IPS-NIHi11 (cell line): ENCODE data around the gene XYLT1.

Source experiments
- DNase-seq: peaks from one replicate; pipeline ENCODE4 v3.0.0; 2012; ENCODE audit warnings: mixed read lengths, low spot score

Gene XYLT1

DNA sequence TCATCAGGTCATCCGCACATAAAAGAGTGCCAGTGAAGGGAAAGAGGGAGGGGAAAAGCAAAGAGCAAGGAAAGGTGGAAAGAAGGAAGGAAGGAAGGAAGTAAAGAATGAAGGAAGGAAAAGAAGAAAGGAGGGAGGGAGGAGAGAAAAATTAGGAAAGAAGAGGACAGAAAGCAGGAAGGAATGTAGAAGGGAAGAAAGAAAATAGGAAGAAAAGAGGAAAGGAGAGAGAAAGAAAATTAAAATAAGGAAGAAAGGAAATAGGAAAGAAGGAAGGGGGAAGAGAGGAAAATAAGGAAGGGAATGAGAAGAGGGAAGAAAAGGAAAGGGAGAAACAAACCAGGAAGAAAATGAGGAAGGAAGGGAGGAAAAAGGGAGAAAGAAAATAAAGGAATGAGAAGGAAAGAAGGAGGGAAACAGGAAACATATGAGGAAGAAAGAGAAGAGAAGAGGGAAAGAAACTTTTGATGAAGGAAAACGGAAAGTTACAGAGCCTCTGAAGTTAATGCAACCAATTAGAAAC, 212.6 kb downstream of the XYLT1 start:
- no peak for DNase-seq

DNA sequence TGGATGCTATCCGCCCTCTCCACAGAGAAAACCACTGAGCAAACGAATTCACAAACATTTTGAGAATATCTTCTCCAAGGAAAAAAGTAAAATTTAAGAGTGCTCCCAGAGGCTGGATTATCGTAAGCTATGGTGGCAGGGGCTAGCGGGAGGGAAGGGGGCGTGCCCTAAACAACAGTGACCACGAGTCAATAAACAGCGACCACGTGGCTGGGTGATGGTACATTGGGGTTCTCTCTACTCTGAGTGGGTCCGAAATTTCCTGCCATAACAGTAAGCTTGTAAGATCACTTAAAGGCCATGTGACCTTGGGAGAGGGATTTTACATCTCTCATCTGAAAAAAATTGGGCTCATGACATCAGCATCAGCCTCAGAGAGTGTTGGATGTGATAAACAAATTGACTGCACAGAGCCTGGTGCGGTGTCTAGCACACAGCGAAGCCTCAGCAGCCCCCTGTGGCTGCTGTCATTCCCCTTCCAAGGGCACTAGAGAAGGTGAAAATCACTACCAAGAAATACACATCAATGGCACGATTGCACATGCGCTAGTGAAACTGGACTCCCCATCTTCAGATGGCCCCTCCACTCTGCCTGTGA, 213.2 kb downstream of the XYLT1 start:
- DNase-seq, result no peak

DNA sequence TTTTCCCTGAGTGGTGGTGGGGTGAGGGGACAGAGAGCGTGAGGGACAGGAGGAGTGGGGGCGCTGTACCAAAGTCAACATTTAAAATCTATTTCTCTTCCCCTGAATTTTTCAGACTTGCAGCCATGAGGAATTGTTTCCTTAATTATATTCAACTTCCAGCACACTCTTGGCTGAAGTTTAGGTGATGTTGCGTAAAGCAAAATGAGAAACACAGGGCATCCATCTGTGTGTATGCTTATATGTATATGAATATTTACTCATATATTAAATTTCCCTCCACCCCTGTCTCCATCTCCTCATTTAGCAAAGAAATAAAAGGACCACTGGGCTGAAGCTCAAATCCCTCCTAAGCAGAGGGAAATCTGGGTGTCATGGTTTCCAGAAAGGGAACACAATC, 218.1 kb downstream of the XYLT1 start:
- no peak for DNase-seq

DNA sequence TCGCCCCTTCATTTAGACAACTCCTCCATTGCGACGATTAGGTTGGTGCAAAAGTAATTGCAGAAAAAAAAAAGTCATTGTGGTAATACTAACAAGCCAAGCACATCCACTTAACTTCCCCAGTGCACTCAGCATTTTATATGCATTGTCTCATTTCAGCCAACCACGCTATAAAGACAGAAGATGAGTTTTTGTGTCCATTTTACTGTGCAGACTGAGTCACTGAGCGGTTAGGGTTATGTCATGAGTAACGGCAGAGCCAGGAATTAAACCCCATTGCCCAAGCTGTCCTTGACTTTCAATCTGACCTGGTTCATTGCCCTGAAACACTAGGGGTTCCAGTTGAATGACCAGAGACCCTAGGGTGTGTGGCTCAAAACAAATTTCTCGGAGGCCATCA, 218.7 kb downstream of the XYLT1 start:
- no peak for DNase-seq

DNA sequence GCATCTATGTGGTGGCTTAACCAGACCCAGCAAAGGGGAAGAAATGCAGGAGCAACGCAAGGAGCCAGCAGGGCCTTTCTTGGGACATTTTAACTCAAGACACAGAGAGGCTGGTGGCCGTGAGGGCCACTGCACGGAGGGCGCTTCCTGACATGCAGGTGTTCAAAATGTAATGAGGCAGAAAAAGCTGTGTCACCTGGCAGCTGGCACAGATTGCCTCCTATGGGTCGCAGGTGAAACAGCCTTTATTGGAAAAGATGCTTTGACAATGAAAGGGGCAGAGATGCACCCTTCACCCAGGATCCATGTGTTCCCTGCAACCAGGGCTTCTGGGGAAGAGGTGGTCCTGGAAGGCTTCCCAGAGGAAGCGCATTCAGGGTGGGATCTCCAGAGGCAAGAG, 219.3 kb downstream of the XYLT1 start:
- no peak for DNase-seq

DNA sequence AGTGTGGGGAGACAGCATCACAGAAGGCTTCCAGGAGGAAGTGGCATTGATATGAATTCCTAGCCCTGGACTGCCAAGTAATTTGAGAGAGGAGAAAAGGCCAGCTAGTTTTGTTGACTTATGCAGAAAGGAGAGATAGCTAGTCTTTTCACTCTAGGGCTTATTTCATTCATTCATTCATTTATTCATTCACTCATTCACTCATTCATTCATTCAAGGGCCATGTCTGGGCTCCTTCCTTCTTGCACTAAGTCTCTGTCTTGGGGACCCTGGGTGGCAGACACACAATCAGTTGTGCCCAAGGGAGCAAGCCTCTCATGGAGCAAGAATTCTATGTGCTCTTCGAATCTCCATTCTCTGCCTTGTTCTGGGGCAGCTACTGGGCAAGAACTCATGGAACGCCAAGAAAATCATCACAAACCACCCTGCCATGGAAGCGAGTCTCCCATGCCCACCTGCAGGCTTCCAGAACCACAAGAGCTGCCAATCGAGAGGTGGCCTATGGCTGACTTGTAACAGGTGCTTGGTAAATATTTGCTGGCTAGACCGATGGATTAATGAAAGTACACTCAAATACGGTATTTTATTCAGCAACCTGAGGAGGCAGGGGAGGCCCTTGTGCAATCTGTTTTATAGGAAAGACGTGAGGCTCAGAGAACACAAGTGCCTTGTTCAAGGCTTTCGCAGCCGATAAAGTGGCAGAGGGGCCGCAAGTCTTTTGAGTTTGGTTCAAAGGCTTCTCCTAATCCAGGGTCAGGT, 223.6 kb downstream of the XYLT1 start:
- no peak for DNase-seq

DNA sequence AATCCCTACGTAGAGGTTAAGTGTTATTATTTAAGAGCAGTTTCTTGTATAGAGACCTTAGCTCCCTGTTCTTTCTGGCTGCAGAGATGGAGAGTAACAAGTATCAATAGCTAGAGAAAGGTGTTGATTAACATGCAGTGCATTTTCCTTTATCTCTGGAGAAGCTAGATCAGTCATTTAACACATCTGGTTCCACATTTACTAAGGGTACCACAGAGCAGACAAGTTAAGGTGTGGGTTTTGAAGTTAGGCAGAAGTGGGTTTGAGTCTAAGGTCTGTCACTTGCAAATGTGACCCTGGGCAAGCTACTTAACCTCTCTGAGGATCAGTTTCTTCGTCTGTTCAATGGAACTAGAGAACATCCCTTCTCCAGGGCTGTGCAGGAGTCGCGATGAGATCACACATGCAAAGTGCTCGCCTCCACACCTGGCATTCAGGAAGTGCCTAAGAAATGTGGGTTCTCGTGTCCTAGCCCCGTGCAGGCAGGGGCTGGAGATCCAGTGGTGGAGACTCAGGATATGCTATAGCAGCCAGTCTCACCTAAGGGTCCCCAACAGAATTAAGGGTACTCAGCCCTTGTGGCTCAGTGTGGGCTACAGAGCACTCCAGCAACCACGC, 224.4 kb downstream of the XYLT1 start:
- no peak for DNase-seq

DNA sequence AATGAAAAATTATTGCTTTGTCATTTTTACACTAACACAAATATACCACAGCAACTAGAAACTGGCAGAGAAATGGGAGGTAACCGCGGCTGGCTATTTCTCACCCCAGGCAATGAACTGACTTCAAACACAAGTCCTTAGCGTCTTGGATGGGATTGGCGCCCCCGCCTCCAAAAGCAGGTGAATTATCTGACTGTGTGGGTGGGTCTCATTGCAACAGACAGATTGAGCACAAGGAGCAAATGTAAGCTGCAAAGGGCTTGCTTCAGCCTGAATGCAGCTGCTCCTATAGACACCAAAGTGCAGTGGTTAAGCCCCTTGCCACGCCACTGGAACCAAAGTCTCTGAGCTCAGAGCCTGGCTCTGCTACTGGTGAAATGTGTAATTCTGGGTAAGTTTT, 225.0 kb downstream of the XYLT1 start:
- no peak for DNase-seq

DNA sequence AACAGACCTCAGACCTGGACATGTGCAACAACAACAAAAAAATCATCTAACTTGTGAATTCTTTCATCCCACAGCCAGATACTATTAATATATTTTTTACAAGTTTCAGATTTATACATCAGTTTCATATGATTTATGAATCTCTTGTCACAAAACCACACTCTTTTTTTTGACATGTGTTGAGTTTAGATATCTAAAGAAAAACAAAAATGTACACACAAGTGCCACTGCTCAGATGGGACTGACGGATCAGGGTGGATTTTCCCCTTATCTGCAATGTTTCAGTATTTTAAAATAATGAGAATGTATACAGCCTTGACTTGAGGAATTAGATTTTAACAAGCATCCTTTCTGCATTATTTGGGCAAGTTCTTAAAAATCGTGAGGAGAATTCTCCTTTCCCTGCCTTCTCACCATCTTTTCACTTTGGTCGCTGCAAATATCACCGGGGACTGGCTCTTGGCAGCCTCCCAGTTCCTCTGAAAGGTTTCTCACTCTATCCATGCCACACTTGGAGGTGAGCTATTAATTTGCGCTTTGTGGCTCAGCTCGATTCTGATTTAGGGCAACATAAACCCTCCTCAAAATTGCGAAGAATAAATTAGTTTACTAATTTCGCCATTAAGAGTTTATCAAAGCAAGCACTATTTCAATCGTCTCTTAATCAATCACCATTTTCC, 225.7 kb downstream of the XYLT1 start:
- no peak for DNase-seq

DNA sequence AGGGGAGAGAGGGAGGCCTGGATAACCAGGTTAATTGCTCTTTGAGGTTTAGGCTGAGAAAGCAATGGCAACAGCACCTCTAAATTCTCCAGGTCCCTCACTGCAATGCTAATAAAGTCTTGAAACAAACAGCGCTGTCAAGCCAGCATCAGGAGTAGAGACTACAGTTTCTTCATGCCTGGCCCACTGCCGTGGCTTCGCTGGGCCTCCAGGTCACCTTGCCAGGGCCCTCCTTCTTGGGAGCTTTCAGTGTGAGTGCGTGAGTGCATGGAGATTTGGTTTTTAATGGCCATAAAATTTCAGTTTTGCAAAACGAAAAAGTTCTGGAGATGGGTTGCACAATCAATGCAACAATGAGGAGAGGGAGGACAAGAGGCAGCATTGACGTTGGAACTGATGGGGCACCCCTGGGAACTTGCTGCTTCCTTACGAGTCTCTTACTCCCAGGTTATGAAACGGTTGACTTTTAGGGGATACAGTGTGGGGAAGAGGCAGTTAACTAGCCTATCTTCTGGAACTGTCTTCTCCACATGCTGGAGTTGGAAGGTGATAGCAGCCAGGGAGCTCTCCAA, 229.4 kb downstream of the XYLT1 start:
- DNase-seq, result no peak

DNA sequence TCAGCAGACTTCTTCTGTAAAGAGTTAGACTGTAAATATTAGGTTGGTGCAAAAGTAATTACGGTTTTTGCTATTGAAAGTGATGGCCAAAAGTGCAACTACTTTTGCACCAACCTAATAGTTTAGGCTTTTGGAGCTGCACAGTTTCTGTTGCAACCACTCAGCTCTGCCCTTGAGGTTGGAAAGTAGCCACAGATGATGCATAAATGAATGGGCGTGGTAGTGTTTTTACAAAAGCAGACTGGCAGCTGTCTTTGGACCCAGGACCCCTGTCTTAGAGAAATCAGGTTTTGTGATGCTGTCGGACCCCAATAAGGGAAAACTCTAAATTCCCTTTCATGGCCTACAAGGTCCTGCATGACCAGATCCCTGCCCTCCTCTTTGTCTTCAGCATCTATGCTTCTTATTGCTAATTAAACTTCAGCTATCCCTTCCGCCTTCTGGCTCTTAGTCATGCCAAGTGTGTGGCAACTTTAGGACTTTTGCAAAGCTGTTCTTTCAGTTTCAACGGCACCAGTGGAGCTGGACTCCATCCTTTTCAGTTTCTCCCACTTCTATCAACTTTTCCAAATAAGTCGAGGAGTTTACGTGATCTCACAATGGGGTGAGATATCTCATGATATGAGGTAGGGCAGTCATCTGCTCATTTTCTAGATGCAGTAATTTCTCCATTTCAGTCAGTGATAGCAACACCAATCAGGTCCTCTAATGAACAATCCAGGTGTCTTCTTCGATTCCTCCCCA, 232.3 kb downstream of the XYLT1 start:
- DNase-seq, result no peak

DNA sequence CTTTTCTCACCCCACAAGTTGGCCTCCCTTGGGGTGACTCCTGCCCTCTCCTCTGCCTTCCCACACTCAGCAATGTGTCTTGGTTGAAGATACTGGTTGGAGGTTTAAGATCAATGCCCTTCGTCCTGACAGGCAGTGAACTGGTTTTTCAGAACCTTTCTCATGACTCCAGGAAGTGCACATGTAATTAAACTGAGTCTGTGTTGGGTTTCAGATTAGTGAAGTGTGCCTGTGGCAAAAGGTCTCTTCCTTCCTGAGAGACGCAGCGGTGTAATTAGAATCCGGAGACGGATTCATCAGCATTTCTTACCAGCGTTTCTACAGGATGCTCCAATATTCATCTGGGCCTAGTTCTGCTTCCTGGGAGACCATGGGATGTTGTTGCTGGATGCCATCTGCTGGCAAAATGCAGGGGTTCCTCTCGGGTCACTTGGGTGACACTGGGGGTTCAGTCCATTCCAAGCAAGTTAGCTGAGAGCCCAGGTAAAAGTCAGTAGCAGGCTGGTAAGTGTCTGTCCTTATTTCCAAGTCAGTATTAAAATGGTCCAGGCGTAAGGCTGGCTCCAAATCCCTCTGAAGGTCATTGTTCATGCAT, 233.3 kb downstream of the XYLT1 start:
- DNase-seq, result no peak

DNA sequence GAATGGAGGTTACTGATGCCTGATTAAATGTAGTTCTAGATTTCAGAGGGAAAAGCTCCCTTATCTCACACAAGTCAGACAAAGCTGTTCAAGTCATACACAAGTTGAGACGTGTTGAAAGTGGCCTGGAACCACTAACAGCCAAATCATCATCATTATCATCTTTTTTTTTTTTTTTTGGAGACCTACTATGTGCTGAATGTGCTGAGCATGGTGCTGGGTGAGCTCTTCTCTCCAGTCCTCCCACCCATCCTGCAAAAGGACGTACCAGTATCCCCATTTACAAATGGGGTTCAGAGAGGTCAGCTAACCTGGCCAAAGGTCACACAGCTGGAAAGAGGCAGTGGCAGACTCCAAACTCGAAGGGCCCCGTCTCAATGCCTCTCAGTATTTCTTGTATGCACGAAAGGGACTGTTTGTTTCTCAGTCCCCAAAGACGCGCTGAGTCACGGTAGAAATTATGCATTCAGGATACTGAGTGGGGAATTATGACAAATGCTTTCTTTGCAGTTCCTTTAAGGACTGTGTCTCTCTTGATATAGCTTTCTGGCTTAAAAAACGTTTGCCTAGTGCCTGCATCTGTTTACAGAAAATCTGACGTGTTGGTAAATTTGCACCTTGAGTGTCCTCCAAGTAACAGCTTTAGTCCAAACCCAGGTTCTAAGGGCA, 235.5 kb downstream of the XYLT1 start:
- DNase-seq, result no peak

DNA sequence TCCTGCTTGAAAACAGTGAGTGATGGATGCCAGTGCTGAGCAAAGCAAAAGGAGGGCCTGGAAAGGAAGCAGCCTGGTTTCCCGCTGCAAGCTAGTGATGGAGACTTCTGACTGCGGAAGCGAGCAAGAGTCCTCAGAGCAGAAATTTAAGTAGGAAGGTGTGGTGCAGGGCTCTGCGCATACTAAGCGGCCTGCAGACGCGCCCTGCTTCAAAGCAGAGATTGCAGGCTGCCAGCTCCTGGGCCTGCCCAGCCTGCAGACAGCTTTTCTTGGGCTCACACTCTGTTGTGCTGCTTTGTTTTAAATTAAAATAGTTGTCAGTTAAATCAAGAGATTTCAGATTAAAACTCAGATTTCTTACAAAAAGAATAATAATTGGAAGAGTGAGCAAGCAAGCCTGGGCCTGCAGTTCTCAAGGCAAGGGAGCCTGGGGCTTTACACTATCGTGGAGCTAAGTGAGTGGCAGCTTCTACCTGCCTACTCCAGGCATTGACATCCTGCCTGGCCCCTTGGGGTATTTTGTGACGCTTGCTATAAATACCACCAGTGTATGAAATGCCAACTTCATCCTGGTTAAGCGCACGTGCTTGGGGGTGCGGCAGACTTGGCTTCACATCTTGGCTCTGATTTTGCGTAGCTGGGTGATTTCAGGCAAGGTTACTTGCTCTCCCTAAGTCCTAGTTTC, 237.3 kb downstream of the XYLT1 start:
- no peak for DNase-seq

DNA sequence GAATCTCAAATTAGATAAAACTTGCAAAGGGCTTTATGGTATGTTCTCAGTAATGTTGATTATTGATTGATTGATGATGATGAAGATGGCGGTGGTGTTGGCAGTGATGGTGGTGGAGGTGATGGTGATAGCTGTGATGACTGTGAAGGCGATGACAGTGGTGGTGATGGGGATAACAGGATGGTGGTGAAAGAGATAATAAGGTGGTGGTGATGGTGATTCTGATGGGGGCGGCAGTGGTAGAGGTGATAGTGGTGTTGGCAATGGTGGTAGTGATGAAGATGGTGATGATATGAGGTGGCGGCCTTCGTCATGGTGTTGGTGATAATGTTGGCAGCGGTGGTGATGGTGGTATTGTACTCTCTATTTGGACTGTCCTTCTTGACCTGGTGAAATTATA, 238.3 kb downstream of the XYLT1 start:
- DNase-seq, result no peak

DNA sequence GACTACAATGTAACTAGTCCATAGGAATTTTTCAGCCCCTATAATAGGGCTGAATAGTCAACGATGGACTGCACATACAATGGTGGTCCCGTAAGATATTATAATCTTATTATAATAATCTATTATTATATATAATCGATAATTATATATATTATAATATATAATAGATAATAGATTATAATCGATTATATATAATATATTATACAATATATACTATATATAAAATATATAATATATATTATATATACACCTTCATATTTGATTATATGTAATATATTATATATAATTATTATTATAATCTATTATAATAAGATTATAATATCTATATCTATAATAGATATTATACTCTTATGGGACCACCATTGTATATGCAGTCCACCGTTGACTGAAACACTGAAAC, 238.8 kb downstream of the XYLT1 start:
- DNase-seq, result no peak

DNA sequence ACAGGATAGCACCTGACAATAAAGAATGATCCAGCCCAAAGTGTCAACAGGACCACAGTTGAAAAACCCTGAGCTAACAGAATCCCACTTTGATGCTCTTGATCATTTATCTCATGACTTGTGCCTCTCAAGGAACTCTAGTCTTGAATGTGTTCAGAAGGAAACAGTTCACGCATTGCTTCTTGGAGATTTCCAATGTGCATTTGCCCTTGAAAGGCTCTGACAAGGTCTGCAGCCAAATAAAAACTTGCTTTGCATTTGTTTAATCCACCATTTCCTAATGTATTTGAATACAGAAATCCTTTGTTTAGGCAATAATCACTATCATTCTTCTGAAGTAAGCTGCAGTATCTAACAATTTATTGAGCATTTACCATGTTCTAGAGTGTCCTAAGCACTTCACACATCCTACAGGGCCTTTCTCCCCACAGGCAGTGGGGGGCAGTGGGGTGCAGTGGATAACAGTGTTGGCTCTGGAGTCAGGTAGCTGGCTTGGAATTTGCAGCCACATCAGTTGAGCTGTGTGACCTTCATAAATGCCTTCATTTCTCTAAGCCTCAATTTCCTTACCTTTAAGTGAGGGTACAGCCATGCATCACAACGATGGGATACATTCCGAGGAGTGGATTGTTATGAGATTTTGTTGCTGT, 239.7 kb downstream of the XYLT1 start:
- DNase-seq, result no peak

DNA sequence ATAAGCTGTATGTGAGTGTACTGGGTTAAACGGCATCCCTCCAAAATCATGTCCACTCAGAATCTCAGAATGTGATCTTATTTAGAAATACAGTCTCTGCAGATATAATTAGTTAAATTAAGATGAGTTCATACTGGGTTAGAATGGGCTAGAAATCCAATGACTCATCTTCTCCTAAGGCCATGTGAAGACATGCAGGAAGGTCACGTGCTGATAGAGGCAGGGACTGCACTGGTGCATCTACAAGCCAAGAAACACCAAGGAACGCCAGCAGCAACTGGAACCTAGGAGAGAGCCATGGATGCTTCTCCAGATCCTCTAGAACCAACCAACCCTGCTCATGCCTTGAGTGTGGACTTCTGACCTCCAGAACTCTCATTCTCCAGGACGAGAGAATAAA, 241.0 kb downstream of the XYLT1 start:
- DNase-seq, result no peak

DNA sequence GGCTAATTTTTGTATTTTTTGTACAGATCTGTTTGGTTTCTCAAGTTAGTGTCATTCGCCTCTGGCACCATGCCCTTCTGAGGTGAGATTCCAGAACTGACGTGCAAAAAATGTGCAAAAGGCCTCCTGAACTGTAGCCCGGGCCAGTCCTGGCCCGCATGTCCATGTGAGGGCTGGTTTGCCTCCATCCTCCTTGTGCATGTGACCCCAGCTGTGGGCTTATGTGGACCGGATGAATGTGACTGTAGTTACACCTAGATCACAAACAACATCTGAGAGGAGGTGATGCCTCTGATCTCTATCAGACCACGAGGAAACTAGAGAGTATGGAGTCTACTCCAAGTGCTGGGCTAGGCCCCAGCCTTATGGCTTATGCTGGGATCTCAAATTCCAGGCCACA, 241.6 kb downstream of the XYLT1 start:
- DNase-seq, result no peak

DNA sequence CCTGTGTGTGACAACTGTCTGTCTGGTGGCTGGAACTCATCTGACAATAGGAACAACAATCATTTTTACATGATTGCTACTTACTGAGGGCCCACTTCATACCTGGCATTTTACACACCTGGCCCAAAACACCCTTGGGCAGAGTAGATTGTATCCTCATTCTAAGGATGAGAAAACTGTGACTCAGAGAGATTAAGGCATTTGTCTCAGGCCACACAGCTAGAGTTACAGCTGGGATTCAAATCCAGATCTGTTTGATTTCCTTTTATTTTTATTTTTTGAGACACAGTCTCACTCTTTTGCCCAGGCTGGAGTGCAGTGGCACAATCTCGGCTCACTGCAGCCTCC, 242.1 kb downstream of the XYLT1 start:
- DNase-seq, result no peak
